ENCODE results near the gene TRDMT1.

Gene TRDMT1

GRCh38 chr10:17217631-17218232 lies 16.3 kb upstream of the TRDMT1 start:
- TF ChIP-seq REST (IDR thresholded peaks at IDR 0.05; ENCODE audit: insufficient read depth in 1 of 2, low read depth in 2 of 2, low read length in 2 of 2) (no peak), FOXP2 (optimal IDR thresholded peaks at IDR 0.05; ENCODE audit: borderline replicate concordance, extremely low read depth, extremely low read length, insufficient read depth) (no peak), TAF1 (IDR thresholded peaks at IDR 0.05; ENCODE audit: borderline replicate concordance, insufficient read depth, low read length) (no peak), POLR2AphosphoS5 (IDR thresholded peaks at IDR 0.05; ENCODE audit: low read depth, low read length) (no peak), SIN3A (IDR thresholded peaks at IDR 0.05; ENCODE audit: borderline replicate concordance, insufficient read depth, low read length) (no peak)

GRCh38 chr10:17216901-17217395 lies 15.5 kb upstream of the TRDMT1 start:
- TF ChIP-seq POLR2AphosphoS5 (IDR thresholded peaks at IDR 0.05; ENCODE audit: low read depth, low read length) (no peak), TAF1 (IDR thresholded peaks at IDR 0.05; ENCODE audit: borderline replicate concordance, insufficient read depth, low read length) (no peak), SIN3A (IDR thresholded peaks at IDR 0.05; ENCODE audit: borderline replicate concordance, insufficient read depth, low read length) (no peak), REST (IDR thresholded peaks at IDR 0.05; ENCODE audit: insufficient read depth in 1 of 2, low read depth in 2 of 2, low read length in 2 of 2) (no peak), FOXP2 (optimal IDR thresholded peaks at IDR 0.05; ENCODE audit: borderline replicate concordance, extremely low read depth, extremely low read length, insufficient read depth) (no peak)

- no peak for TF ChIP-seq FOXP2 (optimal IDR thresholded peaks at IDR 0.05; ENCODE audit: borderline replicate concordance, extremely low read depth, extremely low read length, insufficient read depth)
- TF ChIP-seq POLR2AphosphoS5 (IDR thresholded peaks at IDR 0.05; ENCODE audit: low read depth, low read length) = no peak
- 0 out of 4 replicates have a peak, but pooled peaks of 1 of the 2 experiments have one; percentile 13 for TF ChIP-seq REST (IDR thresholded peaks at IDR 0.05; ENCODE audit: insufficient read depth in 1 of 2, low read depth in 2 of 2, low read length in 2 of 2)
These were observed 14.9 kb upstream of the TRDMT1 start for GRCh38 chr10:17216217-17216900.

- no peak for TF ChIP-seq FOXP2 (optimal IDR thresholded peaks at IDR 0.05; ENCODE audit: borderline replicate concordance, extremely low read depth, extremely low read length, insufficient read depth)
- no peak for TF ChIP-seq REST (IDR thresholded peaks at IDR 0.05; ENCODE audit: insufficient read depth in 1 of 2, low read depth in 2 of 2, low read length in 2 of 2)
- no peak for TF ChIP-seq TAF1 (IDR thresholded peaks at IDR 0.05; ENCODE audit: borderline replicate concordance, insufficient read depth, low read length)
- TF ChIP-seq POLR2AphosphoS5 (IDR thresholded peaks at IDR 0.05; ENCODE audit: low read depth, low read length) = no peak
- TF ChIP-seq SIN3A (IDR thresholded peaks at IDR 0.05; ENCODE audit: borderline replicate concordance, insufficient read depth, low read length) = no peak
These were observed 14.3 kb upstream of the TRDMT1 start for GRCh38 chr10:17215782-17216122.

Measured in PFSK-1 (cell line).